LNCAP (cell line): ENCODE data around the gene PGS1.

Experiments
- TF ChIP-seq, protein P1 (sequence below): fragments of 450-650 bp; IDR thresholded peaks from 2 replicates; pipeline ENCODE4 v1.5.1; 2017; ENCODE audit warnings: mild to moderate bottlenecking

PGS1 gene

DNA sequence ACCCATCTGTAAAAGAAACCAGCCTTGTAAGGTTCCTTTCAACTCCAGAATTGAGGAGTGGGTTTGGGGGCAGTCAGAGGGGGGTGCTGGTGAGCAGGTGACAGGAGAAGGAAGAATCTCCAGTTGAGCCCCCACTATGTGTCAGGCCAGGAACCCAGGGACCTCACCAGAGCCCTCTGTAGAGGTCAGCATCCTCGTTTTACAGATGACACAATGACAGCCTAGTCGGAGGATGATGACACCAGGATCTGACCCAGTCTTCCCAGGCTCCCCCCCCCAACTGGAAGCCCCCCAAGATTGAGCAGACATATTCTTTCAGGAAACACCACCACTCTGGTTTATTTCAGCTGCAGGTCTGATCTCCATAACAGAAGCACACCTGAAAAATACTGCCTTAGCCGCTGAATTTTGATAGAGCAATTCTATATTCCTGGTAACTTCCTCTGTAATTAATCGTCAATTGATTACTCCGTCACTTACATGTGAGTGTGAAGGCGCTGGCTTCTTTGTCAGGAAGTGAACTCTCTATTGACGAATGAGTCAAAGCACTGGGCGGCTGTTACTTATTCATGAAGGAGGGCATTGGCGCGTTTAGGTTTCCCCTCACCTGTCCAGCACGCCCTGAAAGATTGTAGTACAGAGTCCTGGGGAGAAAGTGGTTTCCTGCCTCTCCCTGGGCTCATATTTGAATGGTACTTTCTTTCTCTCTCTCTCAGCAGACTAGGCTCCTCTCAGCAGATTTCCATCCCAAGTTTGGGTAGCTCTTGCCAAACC is 39.8 kb upstream of the PGS1 start:
- TF ChIP-seq, protein P1, sequence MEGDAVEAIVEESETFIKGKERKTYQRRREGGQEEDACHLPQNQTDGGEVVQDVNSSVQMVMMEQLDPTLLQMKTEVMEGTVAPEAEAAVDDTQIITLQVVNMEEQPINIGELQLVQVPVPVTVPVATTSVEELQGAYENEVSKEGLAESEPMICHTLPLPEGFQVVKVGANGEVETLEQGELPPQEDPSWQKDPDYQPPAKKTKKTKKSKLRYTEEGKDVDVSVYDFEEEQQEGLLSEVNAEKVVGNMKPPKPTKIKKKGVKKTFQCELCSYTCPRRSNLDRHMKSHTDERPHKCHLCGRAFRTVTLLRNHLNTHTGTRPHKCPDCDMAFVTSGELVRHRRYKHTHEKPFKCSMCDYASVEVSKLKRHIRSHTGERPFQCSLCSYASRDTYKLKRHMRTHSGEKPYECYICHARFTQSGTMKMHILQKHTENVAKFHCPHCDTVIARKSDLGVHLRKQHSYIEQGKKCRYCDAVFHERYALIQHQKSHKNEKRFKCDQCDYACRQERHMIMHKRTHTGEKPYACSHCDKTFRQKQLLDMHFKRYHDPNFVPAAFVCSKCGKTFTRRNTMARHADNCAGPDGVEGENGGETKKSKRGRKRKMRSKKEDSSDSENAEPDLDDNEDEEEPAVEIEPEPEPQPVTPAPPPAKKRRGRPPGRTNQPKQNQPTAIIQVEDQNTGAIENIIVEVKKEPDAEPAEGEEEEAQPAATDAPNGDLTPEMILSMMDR: no peak

DNA sequence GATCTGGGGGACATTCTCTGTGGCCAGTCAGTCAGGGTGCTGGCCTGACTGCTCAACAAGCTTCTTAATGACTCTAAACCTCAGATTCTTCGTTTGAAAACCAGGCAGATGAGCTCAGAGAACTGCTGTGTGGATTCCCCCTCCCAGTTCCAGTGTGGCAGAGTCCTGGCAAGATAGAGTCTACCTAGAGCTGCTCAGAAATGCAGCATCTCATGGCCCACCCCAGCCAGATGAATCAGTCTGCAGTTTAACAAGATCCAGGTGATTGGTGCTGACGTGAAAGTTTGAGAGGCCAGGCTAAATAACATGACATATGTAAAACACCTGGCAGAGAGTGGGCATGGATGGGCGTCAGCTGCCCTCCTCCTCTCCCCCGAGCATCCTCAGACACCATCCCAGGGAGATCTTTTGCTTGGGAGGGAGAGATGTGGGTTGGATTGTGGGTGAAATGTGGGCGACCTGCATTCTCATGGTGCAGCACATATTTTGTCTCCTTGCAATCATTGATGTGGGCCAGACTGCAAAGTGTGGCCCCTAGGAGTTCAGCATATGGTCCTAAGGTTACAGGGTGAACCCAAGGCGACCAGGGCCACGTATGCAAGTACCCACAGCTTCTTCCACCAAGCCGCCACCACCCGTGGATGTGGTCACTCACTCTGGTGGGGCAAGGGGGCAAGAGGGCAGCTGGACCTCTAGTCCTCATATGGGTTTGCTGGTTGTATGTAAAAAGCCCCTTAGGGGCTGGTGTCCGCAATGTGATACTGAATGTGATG is 38.1 kb upstream of the PGS1 start:
- TF ChIP-seq, protein P1: no peak

DNA sequence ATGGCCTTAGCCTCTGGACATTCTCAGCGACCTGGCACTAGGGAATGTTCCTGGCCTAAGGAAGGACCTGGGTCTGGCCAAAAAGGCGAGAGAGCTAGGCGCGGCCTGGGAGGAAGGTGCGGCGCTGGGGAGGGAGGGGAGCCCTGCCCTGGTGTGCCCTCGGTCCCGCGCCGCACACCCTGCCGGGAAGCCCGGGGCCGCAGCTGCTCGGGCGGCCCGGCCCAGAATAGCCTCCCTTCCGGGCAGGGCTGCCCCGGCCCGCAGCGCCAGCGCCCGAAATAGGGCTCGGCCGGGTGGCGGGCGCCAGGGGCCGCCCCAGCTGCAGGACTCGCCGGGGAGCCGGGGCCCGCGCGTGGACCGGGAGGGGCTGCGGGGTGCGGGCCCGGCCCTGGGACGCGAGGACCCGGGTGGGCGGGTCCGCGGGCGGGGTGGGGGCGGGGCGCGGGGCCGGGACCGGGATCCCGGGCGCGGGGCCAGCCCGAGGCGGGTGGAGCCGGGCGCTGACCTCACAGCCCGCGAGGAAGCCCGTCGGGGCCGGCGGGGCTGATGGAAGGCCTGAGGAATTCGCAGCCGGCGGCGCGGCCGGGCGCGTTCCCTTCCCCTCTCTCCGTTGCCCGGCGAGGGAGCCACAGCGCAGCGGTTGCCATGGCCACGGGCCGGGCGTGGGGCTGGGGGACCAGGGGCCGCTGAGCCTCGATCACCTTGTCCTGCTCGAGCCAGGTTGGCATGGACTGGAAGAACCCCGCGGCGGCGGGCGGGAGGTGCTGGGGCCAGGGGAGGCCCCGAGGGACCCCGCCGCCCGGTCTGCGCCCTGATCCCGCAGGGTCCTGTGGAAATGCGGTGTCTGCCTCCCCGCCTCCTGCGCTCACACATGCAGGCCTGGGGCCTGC is 36.6 kb upstream of the PGS1 start:
- TF ChIP-seq, protein P1: no peak

DNA sequence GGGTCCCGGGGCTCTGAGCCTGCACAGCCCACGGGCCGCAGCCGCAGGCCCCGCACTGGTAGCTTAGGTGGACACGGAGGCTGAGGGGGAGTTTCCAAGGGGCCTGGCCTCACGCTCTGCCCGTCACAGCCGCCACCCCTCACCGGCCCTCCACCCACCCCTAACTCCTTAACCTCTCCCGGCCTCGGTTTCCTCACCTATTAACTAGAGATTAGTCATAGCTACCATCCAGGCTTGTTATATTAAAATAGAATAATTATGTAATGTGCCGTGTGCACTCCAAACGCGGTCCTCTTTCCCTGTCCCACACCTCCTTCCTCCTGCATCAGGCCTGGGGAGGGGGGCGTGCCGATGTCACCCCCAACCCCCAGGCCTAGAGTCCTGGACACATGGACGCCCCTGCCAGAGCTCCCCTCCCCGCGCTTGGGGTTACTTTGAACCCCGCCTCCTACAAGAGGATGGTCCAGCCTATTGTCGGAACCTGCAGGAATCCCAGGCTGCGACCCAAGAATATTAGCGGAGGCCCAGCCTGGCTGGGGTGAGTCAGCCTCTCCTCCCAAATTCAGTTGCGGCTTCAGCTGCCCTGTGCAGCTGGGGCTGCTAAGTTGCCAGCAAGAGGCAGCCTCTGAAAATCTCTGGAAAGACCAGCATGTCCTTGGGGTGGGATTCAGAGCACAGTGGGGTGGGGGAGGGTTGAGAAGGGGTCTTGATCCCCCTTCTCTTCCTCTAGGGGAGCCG is 35.8 kb upstream of the PGS1 start:
- TF ChIP-seq, protein P1: no peak

DNA sequence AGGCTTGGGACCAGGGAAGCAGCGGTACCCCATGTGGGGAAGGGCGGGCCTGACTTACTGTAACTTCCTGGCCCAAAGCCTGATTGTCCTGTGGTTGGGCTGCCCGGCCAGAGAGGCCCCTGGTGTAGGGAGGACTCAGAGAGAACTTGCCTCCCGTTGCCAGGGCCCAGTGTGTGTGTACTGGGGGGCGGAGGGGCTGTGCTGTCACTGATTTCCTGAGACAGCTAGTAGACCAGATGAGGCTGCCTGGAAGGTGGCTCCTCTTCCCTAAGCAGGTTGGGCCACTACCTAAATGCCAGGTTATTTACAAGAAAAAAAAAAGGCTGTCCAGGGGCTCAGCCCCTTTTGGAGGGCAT is 35.3 kb upstream of the PGS1 start:
- TF ChIP-seq, protein P1: no peak

DNA sequence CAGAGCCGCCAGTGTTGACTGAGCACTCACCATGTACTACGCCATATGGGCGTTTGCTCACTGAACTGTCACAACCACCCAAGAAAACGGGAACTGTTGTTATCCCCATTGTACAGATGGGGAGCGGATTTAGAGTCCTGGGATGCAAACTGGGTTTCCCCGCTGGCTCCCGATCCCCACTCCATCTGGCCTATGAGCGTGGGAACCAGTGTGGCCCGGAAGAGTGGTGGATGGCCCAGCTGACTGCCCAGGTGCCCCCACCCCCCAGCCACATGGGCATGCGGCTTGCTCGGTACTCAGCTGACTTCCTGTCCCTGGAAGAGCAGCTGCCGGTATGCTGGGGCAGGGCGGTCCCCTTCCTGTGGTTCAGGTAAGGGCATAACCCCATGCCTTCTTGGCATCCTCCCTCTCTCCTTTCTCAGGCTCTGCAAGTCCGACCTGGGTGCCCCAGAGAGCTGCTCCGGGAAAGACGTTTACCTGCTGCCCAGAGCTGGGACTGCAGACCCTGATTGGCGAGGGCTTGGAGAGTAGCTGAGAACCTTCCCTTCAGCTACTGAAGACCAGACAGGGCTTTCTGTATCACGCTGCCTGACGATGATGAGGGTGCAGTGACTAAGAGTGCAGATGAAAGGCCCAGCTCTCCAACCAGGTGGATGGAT is 34.8 kb upstream of the PGS1 start:
- TF ChIP-seq, protein P1: no peak
